HG02840 (cell line): Measurements from ENCODE around the gene TIAL1.
A peak's percentile ranks its signal among the peaks of the same experiment; 100 is the strongest.
"Not testable (repeated sequence)": the region's sequence is repeated elsewhere in the genome, so short reads cannot be mapped to it uniquely, and the experiment has no call there.

Experiments
- ATAC-seq: cut with Tn5 transposase; IDR thresholded peaks from one replicate; pipeline ENCODE4 v1.9.1; 2021; ENCODE audit warnings: mild to moderate bottlenecking, moderate library complexity, moderate number of reproducible peaks; ENCODE audit not compliant: unreplicated experiment, low FRiP score

The TIAL1 gene

DNA sequence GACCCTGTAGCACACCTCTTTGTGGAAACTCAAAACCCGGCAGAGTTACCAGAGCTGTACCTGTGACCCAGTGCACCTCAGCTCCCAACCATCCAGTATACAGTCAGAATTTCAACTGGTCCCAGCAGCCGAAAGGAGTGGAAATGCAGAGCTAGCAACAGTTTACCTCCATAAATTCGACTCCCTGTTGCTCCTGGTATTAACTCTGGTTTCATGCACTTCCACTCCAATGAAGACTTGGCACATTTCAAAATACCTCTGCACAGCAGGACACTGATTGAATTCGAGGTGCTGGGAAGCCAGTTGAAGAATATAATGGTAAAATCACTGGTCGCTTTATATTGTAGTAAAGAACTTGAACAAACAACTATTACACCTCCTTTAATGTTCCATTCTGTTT, 17.9 kb upstream of the TIAL1 start:
- ATAC-seq, result no peak

- no peak for ATAC-seq
These were observed 17.0 kb upstream of the TIAL1 start for GRCh38 chr10:119613741-119614140.

DNA sequence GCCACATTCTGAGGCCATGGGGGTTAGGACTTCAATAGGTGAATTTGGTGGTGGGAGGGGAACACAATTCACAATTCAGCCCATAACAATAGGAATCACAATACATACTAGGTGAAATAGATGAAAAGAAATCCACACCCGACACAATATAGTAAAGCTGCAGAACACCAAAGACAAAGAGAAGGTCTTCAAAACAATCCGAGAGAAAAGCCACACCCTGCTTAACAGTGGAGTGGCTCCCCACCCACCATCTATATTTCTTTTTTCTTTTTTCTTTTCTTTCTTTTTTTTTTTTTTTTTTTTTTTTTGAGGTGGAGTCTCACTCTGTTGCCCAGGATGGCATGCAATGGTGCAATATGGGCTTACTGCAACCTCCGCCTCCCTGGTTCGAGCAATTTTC, 14.7 kb upstream of the TIAL1 start:
- ATAC-seq, result no peak

DNA sequence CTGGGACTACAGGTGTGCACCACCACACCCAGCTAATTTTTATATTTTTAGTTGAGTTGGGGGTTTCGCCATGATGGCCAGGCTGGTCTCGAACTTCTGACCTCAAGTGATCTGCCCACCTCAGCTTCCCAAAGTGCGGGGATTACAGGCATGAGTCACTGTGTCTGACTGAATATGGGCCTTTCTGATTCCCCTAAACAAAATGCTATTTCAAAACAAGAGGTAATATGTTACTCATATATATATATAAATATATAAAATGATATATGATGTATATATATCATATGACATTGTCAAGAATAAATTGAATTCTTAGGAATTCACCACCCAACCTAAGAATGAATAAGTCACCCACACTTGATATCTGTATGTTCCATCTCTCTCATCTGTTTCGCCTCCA, 12.8 kb upstream of the TIAL1 start:
- ATAC-seq, result no peak

GRCh38 chr10:119608316-119609155, 11.8 kb upstream of the TIAL1 start:
- no peak for ATAC-seq

GRCh38 chr10:119604468-119604867, 7.7 kb upstream of the TIAL1 start:
- ATAC-seq, result no peak

DNA sequence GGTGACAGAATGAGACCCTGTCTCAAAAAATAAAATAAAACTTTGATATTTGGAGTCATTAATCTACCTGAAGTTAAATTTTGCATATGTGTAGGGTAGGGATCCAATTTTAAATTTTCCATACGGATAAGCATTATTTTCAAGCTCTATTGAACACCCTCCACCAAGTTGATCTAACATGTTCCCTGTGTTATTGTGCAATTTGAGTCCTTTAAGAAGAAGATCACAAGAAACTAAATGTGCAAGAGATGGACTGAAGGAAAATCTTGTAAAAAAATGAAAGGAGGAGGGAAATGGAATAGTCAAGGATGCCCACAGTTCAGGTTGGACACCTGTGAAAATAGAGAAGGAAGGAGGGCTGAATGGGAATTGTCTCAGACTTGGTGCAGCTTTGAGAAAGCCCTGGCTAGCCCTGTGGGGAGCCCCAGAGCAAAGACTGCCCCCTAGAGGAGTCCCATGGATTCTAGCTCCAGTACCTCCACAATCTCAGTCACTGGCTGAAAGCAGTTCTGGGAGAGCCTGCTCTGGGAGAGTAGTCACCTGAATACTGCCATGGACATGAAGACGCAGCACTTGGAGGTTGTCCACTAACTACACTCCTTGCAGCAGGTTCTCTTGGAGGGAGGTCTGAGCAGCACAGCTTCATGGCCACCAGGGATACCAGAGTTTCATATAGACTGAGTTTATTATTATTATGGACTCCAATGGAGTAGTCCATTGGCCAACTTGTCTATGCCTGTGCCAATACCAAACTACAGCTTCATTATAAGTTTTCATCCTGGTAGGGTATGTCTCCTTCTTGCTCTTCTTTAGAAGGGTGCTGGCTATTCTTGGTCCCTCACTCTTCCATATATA, 5.7 kb upstream of the TIAL1 start:
- no peak for ATAC-seq

GRCh38 chr10:119598397-119598796, 1.6 kb upstream of the TIAL1 start:
- no peak for ATAC-seq

DNA sequence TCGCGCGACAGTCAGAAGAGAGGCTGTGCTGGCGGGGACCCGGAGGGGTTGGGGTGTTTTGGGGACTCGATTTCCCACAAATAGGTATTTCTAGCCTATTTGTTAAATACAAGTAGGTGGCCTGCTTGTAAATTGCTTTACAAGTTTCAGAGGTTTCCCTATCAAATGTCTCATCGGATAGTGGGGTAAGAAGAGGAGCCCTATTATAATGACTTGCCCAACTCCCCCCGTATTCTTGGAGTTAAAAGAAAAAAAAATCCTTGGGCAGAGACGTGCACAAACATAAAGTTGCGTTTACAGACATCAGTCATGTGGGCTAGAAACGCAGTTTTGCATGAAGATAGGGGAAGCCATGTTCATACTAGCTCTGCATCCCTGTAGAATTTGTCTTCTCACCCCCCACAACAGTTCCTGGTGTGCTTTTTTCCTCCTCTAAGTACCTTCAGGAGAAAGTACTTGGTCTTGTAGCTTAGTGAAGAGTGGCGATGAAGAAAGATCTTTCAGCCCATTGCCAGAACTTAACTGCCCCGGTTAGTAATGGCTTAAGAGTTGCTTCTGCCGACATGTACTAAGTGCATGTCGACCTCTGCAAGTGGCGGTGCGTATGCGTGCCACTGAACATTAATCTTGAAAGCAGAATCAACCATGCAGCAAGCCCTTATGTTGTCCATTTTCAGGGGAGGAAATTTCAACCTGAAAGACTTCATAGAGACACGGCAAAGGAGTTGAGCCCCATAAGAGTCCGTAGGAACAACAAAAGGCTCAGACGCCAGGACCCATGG, 832 bp upstream of the TIAL1 start:
- ATAC-seq, result no peak

DNA sequence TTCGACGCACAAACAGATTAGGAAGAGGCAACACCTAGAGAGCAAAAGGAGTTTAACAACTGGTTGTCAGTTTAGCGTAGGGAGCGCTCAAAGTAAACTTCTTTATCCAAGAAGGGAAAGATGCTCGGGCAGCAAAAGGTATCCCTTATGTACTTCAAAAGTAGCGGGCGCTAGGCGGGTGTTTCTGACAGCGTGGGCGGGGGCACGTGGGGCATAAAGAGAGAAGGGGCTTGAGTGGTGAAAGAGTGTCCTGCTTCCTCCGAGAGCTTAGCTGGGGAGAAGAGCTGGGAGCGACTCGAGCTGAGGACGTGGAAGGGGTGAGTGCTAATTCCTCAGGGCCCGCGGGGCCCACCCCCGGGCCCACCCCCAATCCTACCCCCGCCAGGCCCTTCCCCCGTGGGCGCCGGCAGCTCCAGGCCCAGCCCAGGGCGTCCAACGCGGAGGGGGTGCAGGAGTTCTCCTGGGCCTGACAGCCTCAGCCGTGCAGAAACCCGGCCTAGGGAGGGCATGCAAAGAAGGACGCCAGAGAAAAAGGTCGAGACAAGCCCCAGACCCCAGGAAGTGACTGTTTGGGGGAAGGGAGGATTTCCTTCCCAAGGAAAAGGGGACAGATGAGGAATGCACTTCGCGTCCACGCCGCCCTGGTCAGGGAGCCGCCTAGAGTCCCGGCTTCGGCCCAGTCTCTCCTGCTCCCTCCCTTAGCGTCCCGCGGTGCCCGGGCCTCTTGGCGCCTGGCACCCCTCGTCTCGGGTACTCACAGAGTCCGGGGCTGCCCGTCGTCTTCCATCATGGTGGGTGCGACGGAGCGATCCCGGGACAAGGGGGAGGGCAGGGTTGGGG, 868 bp downstream of the TIAL1 start:
- peak; percentile 13 for ATAC-seq

GRCh38 chr10:119595134-119595675, 1.6 kb downstream of the TIAL1 start:
- no peak for ATAC-seq

- ATAC-seq, result no peak
These were observed 8.7 kb downstream of the TIAL1 start for GRCh38 chr10:119588071-119588470.

GRCh38 chr10:119578355-119578754, 18.4 kb downstream of the TIAL1 start:
- no peak for ATAC-seq

DNA sequence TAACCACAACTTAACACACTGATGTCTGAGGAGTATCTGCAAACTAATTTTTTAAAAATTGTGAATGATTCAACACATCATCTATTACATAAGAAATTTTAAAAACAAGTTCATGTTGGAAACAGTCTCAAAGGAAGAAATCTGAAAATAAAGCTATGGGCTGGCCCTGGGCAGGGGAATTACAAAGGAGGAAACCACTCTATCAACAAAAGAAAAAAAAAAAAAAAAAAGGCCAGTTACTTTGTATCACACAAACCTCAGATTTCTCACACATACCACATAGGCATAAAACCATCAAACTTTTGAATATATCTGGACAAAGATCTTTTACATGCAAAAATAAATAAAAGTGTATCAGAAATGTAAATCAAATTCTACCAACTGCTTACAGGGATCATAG, 20.8 kb downstream of the TIAL1 start:
- ATAC-seq, result no peak

DNA sequence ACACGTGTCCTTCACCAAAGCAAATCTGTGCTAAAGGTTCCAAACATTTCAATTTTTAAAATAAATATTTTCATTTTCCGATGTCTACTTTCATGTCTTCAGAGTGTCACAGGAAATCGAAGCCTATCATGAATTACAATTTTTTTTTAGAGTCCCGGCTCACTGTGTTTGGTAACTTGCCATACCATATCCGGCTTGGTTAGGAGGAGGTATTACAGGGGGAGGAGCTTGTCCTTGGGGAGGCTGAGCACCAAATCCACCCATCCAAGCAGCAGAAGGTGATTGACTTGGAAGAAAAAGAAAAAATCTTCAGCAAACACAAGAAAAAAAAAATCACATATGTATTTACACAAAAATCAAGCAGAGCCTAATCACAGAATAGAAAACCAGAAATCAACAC, 21.3 kb downstream of the TIAL1 start:
- no peak for ATAC-seq

GRCh38 chr10:119567978-119568377, 28.8 kb downstream of the TIAL1 start:
- no peak for ATAC-seq

DNA sequence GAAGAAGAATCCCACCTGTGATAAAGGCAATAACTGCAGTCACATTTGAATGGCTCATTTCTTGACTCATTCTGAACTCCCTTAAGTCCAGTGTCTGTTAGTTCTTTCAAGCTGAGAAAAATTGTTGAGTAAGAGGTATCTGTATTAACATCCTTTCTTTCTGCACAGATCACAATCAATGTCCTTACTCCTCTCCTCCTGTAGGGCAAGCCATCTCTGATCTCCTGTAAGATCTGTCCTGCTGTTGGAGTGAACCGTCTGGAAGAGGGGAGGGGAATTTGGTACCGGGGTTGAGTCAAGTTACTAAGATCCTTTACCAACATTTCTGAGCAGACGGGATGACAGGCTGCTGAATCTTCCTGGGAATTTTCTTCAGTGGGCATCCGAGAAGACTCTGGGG, 34.7 kb downstream of the TIAL1 start:
- no peak for ATAC-seq

DNA sequence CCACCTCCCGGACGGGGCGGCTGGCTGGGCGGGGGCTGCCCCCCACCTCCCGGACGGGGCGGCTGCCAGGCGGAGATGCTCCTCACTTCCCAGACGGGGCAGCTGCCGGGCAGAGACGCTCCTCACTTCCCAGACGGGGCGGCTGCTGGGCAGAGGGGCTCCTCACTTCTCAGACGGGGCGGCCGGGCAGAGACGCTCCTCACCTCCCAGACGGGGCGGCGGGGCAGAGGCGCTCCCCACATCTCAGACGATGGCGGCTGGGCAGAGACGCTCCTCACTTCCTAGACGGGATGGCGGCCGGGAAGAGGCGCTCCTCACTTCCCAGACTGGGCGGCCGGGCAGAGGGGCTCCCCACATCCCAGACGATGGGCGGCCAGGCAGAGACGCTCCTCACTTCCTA, 37.3 kb downstream of the TIAL1 start:
- ATAC-seq, result not testable (repeated sequence)

DNA sequence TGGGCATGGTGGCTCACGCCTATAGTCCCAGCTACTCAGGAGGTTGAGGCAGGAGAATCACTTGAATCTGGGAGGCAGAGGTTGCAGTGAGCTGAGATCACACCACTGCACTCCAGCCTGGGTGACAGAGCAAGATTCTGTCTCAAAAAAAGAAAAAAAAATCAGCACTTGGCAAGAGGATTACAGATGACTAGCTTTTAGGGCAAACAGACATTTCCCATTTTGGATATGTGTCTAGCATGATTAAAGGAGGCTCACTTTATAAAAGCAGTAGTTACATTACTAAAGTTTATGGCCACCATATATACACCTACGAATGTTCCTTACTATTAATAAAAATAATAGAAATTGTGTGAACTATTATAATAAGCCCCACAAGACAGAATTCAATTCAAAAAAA, 40.7 kb downstream of the TIAL1 start:
- ATAC-seq, result not testable (repeated sequence)
